IMR-90 (cell line): ENCODE data around the gene RXRG.

Experiments used
- BHLHE40 ChIP-seq: fragments of 150-350 bp; IDR thresholded peaks from 2 replicates; pipeline ENCODE4 v1.6.1; 2016; ENCODE audit warnings: mild to moderate bottlenecking, low read depth, low read length
- CEBPB ChIP-seq: IDR thresholded peaks from 2 replicates; pipeline ENCODE4 v1.6.1; 2012; ENCODE audit warnings: low read depth, low read length, improper control_type of control experiment
- CHD1 ChIP-seq: IDR thresholded peaks from 2 replicates; pipeline ENCODE4 v1.6.1; 2012; ENCODE audit warnings: low read depth, low read length, improper control_type of control experiment
- CTCF ChIP-seq: conservative IDR thresholded peaks from 2 replicates; pipeline ENCODE4 v1.5.1; 2012; ENCODE audit warnings: mild to moderate bottlenecking, low read depth, low read length, improper control_type of control experiment
- FOS ChIP-seq: fragments of 150-350 bp; IDR thresholded peaks from 2 replicates; pipeline ENCODE4 v1.6.1; 2016; ENCODE audit warnings: low read depth, low read length
- MAFK ChIP-seq: IDR thresholded peaks from 2 replicates; pipeline ENCODE4 v1.6.1; 2012; ENCODE audit warnings: low read depth, low read length, improper control_type of control experiment
- MAZ ChIP-seq: IDR thresholded peaks from 2 replicates; pipeline ENCODE4 v1.6.1; 2012; ENCODE audit warnings: low read depth, mild to moderate bottlenecking, low read length, improper control_type of control experiment, moderate library complexity, borderline replicate concordance
- MXI1 ChIP-seq: IDR thresholded peaks from 2 replicates; pipeline ENCODE4 v1.6.1; 2012; ENCODE audit warnings: low read depth, mild to moderate bottlenecking, low read length, moderate library complexity, borderline replicate concordance
- POLR2A ChIP-seq: IDR thresholded peaks from 2 replicates; pipeline ENCODE4 v1.6.1; 2012; ENCODE audit warnings: mild to moderate bottlenecking, low read depth, low read length
- RAD21 ChIP-seq: IDR thresholded peaks from 2 replicates; pipeline ENCODE4 v1.6.1; 2012; ENCODE audit warnings: low read length, improper control_type of control experiment
- RCOR1 ChIP-seq: IDR thresholded peaks from 2 replicates; pipeline ENCODE4 v1.6.1; 2012; ENCODE audit warnings: mild to moderate bottlenecking, low read length, improper control_type of control experiment; ENCODE audit not compliant: insufficient replicate concordance
- RFX5 ChIP-seq: IDR thresholded peaks from 2 replicates; pipeline ENCODE4 v1.8.0; 2012; ENCODE audit warnings: low read depth, mild to moderate bottlenecking, low read length, moderate library complexity
- SMC3 ChIP-seq: fragments of 150-350 bp; IDR thresholded peaks from 2 replicates; pipeline ENCODE4 v1.6.1; 2016; ENCODE audit warnings: low read depth, mild to moderate bottlenecking, antibody characterized with exemption, low read length, moderate library complexity
- TF ChIP-seq, protein P1 (sequence below): fragments of 150-350 bp; IDR thresholded peaks from 2 replicates; pipeline ENCODE4 v1.6.1; 2017; ENCODE audit warnings: mild to moderate bottlenecking, antibody characterized with exemption, low read length, low read depth

DNA sequence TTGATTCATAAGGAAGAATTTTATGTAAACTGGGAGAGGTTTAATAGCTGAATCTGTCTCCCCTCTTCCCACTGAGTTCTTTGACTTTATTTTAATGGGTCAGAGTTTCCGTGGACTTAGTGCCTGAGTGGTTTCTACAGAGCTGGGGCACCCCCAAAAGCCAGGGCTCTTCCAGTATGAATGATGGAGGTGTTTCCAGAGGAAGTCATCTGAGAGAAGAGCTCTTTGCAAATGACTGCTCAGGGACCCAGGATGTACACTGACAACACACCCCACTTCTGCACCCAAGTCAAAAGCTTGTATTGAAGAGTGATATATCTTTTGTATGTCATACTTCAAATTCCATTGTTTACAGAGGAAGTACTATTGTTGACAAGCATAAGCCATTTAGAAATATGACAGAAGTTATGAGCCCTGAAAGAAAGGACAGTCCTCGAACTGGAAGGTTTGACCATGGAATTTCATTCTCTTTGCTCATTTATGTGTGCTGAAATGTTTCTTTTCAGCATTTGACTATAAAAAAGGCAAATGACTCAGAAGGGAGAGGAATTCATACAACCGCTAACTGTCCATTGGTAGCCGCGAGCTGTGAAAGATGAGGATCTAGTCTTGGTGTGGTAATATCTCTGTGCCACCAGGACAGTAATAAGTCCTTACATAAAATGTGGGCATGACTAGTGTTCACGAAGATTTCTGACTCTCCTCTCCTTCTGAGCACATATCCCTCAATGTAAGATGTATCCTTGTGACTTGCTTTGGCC, 63.0 kb downstream of the RXRG start:
- TF ChIP-seq RFX5 (no peak), CTCF (no peak), MXI1 (no peak), POLR2A (no peak), MAFK (no peak), RCOR1 (no peak), RAD21 (no peak), CEBPB (no peak), CHD1 (no peak), FOS (no peak), SMC3 (no peak), BHLHE40 (no peak), MAZ (no peak)
- TF ChIP-seq, protein P1, sequence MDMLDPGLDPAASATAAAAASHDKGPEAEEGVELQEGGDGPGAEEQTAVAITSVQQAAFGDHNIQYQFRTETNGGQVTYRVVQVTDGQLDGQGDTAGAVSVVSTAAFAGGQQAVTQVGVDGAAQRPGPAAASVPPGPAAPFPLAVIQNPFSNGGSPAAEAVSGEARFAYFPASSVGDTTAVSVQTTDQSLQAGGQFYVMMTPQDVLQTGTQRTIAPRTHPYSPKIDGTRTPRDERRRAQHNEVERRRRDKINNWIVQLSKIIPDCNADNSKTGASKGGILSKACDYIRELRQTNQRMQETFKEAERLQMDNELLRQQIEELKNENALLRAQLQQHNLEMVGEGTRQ = no peak
